IMR-90 (cell line): Measurements from ENCODE around the gene FADS2. TPM values are rescaled to one million over a fixed set of nuclear protein-coding genes. Genes with fewer than 3 reads are reported as not detected.
A peak's percentile ranks its signal among the peaks of the same experiment; 100 is the strongest.

ENCODE experiments used
- ATAC-seq: fragments of 200-7000 bp; cut with Tn5 transposase; 2 replicates; pipeline ENCODE4 v1.9.1; 2020; ENCODE audit warnings: low read depth, mild to moderate bottlenecking, moderate library complexity
- BruUV-seq: library from RNA; stranded (reverse); fragments of 400-500 nt; replicated peaks from 2 replicates; lab custom pipeline; 2021; lab: Mats Ljungman, UMichigan
- CTCF ChIA-PET: fragments of 300-600 bp; formaldehyde crosslinking; extraction: SDS; loops from one replicate; lab custom pipeline; 2021; ENCODE audit warnings: antibody characterized with exemption; lab: Yijun Ruan, JAX
- POLR2A ChIA-PET: fragments of 300-600 bp; sonication (Branson Sonifier 250); formaldehyde crosslinking; loops from one replicate; lab custom pipeline; 2022; ENCODE audit warnings: antibody characterized with exemption; ENCODE audit not compliant: unreplicated experiment; lab: Charles Lee
- DNase-seq: peaks from one replicate; pipeline ENCODE4 v3.0.0; 2013
- H2AFZ ChIP-seq: replicated peaks from 2 replicates; pipeline ENCODE3; 2013; ENCODE audit warnings: low read length, mild to moderate bottlenecking; ENCODE audit not compliant: poor library complexity
- H2AK5ac ChIP-seq: 2 replicates; pipeline ENCODE4 v1.6.1; 2013; ENCODE audit warnings: low read depth, low read length, inconsistent platforms
- H2AK9ac ChIP-seq: replicated peaks from 2 replicates; pipeline ENCODE3; 2013; ENCODE audit warnings: mild to moderate bottlenecking, low read depth, low read length, moderate library complexity; ENCODE audit not compliant: poor library complexity
- H2BK120ac ChIP-seq: 2 replicates; pipeline ENCODE4 v1.6.1; 2013; ENCODE audit warnings: low read depth, low read length, inconsistent platforms
- H2BK15ac ChIP-seq: 3 replicates; pipeline ENCODE4 v1.6.1; 2013; ENCODE audit warnings: low read depth, low read length, inconsistent platforms
- H2BK20ac ChIP-seq: 2 replicates; pipeline ENCODE4 v1.6.1; 2013; ENCODE audit warnings: low read depth, mild to moderate bottlenecking, inconsistent platforms, low read length, moderate library complexity
- H2BK5ac ChIP-seq: 2 replicates; pipeline ENCODE4 v1.6.1; 2013; ENCODE audit warnings: mild to moderate bottlenecking, low read depth, low read length, inconsistent platforms; ENCODE audit not compliant: poor library complexity, severe bottlenecking
- H3K14ac ChIP-seq: replicated peaks from 2 replicates; pipeline ENCODE4 v1.6.1; 2013; ENCODE audit warnings: low read depth, low read length, inconsistent platforms
- H3K18ac ChIP-seq: 2 replicates; pipeline ENCODE4 v1.6.1; 2013; ENCODE audit warnings: low read depth, low read length, control low read depth
- H3K23ac ChIP-seq: 2 replicates; pipeline ENCODE4 v1.6.1; 2013; ENCODE audit warnings: low read depth, low read length, inconsistent platforms
- H3K27ac ChIP-seq: 2 replicates; pipeline ENCODE4 v1.5.1; 2013; ENCODE audit warnings: mild to moderate bottlenecking, control low read depth, low read length; ENCODE audit not compliant: insufficient read depth
- H3K27me3 ChIP-seq: 2 replicates; pipeline ENCODE4 v1.6.1; 2013; ENCODE audit warnings: low read length; ENCODE audit not compliant: control insufficient read depth, insufficient read depth
- H3K36me3 ChIP-seq: 2 replicates; pipeline ENCODE4 v1.6.1; 2013; ENCODE audit warnings: low read length, mixed read lengths; ENCODE audit not compliant: control insufficient read depth, insufficient read depth
- H3K4ac ChIP-seq: 2 replicates; pipeline ENCODE4 v1.6.1; 2013; ENCODE audit warnings: low read depth, low read length, inconsistent platforms
- H3K4me1 ChIP-seq: 2 replicates; pipeline ENCODE4 v1.6.1; 2013; ENCODE audit warnings: low read length, mixed read lengths; ENCODE audit not compliant: control insufficient read depth, insufficient read depth
- H3K4me2 ChIP-seq: 2 replicates; pipeline ENCODE4 v1.6.1; 2013; ENCODE audit warnings: low read depth, mild to moderate bottlenecking, control low read depth, low read length, moderate library complexity
- H3K4me3 ChIP-seq: 2 replicates; pipeline ENCODE4 v1.5.1; 2013; ENCODE audit warnings: low read depth, mild to moderate bottlenecking, control low read depth, low read length, moderate library complexity; ENCODE audit not compliant: insufficient read depth
- H3K56ac ChIP-seq: 2 replicates; pipeline ENCODE4 v1.6.1; 2013; ENCODE audit warnings: low read length, inconsistent platforms; ENCODE audit not compliant: insufficient read depth; ENCODE audit errors: extremely low read depth
- H3K79me1 ChIP-seq, 2 experiments: 2 replicates each; pipeline ENCODE4 v1.6.1; 2013; ENCODE audit warnings: low read length in 2 of 2, inconsistent platforms in 1 of 2, low read depth in 1 of 2
- H3K9ac ChIP-seq: 2 replicates; pipeline ENCODE4 v1.6.1; 2013; ENCODE audit warnings: low read depth, low read length, control low read depth
- H3K9me1 ChIP-seq: 2 replicates; pipeline ENCODE4 v1.6.1; 2013; ENCODE audit warnings: low read length, inconsistent platforms; ENCODE audit not compliant: insufficient read depth
- H3K9me3 ChIP-seq: 2 replicates; pipeline ENCODE4 v1.6.1; 2013; ENCODE audit warnings: low read length; ENCODE audit not compliant: control insufficient read depth, insufficient read depth
- H4K20me1 ChIP-seq: 2 replicates; pipeline ENCODE4 v1.6.1; 2013; ENCODE audit warnings: low read length, inconsistent platforms; ENCODE audit not compliant: insufficient read depth
- H4K5ac ChIP-seq: 2 replicates; pipeline ENCODE4 v1.6.1; 2013; ENCODE audit warnings: mild to moderate bottlenecking, low read depth, low read length, control low read depth
- H4K8ac ChIP-seq, 2 experiments: 2 replicates each; pipeline ENCODE4 v1.6.1; 2013; ENCODE audit warnings: low read depth in 2 of 2, low read length in 2 of 2, control low read depth in 1 of 2, inconsistent platforms in 1 of 2
- H4K91ac ChIP-seq: 2 replicates; pipeline ENCODE4 v1.6.1; 2013; ENCODE audit warnings: low read depth, low read length, inconsistent platforms; ENCODE audit not compliant: insufficient read depth
- BHLHE40 ChIP-seq: fragments of 150-350 bp; IDR thresholded peaks from 2 replicates; pipeline ENCODE4 v1.6.1; 2016; ENCODE audit warnings: mild to moderate bottlenecking, low read depth, low read length
- CEBPB ChIP-seq: IDR thresholded peaks from 2 replicates; pipeline ENCODE4 v1.6.1; 2012; ENCODE audit warnings: low read depth, low read length, improper control_type of control experiment
- CHD1 ChIP-seq: IDR thresholded peaks from 2 replicates; pipeline ENCODE4 v1.6.1; 2012; ENCODE audit warnings: low read depth, low read length, improper control_type of control experiment
- CTCF ChIP-seq: conservative IDR thresholded peaks from 2 replicates; pipeline ENCODE4 v1.5.1; 2012; ENCODE audit warnings: mild to moderate bottlenecking, low read depth, low read length, improper control_type of control experiment
- ELK1 ChIP-seq: fragments of 150-350 bp; IDR thresholded peaks from 2 replicates; pipeline ENCODE4 v1.6.1; 2016; ENCODE audit warnings: low read depth, mild to moderate bottlenecking, low read length, moderate library complexity, borderline replicate concordance
- FOS ChIP-seq: fragments of 150-350 bp; IDR thresholded peaks from 2 replicates; pipeline ENCODE4 v1.6.1; 2016; ENCODE audit warnings: low read depth, low read length
- MAFK ChIP-seq: IDR thresholded peaks from 2 replicates; pipeline ENCODE4 v1.6.1; 2012; ENCODE audit warnings: low read depth, low read length, improper control_type of control experiment
- MAZ ChIP-seq: IDR thresholded peaks from 2 replicates; pipeline ENCODE4 v1.6.1; 2012; ENCODE audit warnings: low read depth, mild to moderate bottlenecking, low read length, improper control_type of control experiment, moderate library complexity, borderline replicate concordance
- MXI1 ChIP-seq: IDR thresholded peaks from 2 replicates; pipeline ENCODE4 v1.6.1; 2012; ENCODE audit warnings: low read depth, mild to moderate bottlenecking, low read length, moderate library complexity, borderline replicate concordance
- NFE2L2 ChIP-seq: fragments of 150-350 bp; IDR thresholded peaks from 2 replicates; pipeline ENCODE4 v1.6.1; 2016; ENCODE audit warnings: low read depth, mild to moderate bottlenecking, low read length
- POLR2A ChIP-seq: IDR thresholded peaks from 2 replicates; pipeline ENCODE4 v1.6.1; 2012; ENCODE audit warnings: mild to moderate bottlenecking, low read depth, low read length
- RAD21 ChIP-seq: IDR thresholded peaks from 2 replicates; pipeline ENCODE4 v1.6.1; 2012; ENCODE audit warnings: low read length, improper control_type of control experiment
- RCOR1 ChIP-seq: IDR thresholded peaks from 2 replicates; pipeline ENCODE4 v1.6.1; 2012; ENCODE audit warnings: mild to moderate bottlenecking, low read length, improper control_type of control experiment; ENCODE audit not compliant: insufficient replicate concordance
- RFX5 ChIP-seq: IDR thresholded peaks from 2 replicates; pipeline ENCODE4 v1.8.0; 2012; ENCODE audit warnings: low read depth, mild to moderate bottlenecking, low read length, moderate library complexity
- SMC3 ChIP-seq: fragments of 150-350 bp; IDR thresholded peaks from 2 replicates; pipeline ENCODE4 v1.6.1; 2016; ENCODE audit warnings: low read depth, mild to moderate bottlenecking, antibody characterized with exemption, low read length, moderate library complexity
- USF2 ChIP-seq: fragments of 150-350 bp; IDR thresholded peaks from 2 replicates; pipeline ENCODE4 v1.6.1; 2017; ENCODE audit warnings: mild to moderate bottlenecking, antibody characterized with exemption, low read length, low read depth
- WGBS, 2 experiments: methylation state at CpG; one replicate each; pipeline versions ENCODE4 v1.1.5 to v1.1.7; 2013; ENCODE audit warnings: missing lambda C conversion rate in 2 of 2; ENCODE audit not compliant: insufficient read length in 1 of 2; ENCODE audit errors: extremely low coverage in 2 of 2; 5-methylcytosine and 5-hydroxymethylcytosine counted together
- dilution Hi-C: fragments of 300-500 bp; cut with HindIII; formaldehyde crosslinking; loops from one replicate; pipeline ENCODE4 v1.14.3; 2018; ENCODE audit warnings: low sequenced_read_pairs; ENCODE audit not compliant: unreplicated experiment
- in situ Hi-C: fragments of 300-500 bp; cut with MboI; formaldehyde crosslinking; loops from 3 replicates; pipeline ENCODE4 v1.14.3; 2019; ENCODE audit warnings: low sequenced_read_pairs, inconsistent platforms, mixed read lengths
- intact Hi-C: fragments of 100-400 bp; cut with micrococcal nuclease; formaldehyde crosslinking; loops from 2 replicates; pipeline ENCODE4 v1.10.0; 2022
- polyA plus RNA-seq, 3 experiments: library from polyadenylated mRNA; depleted of rRNA; stranded (reverse); fragments of >200 nt; gene quantifications; 2 replicates each; pipeline ENCODE4 v1.2.3, GENCODE V29; 2012; ENCODE audit warnings: low replicate concordance in 1 of 3
- total RNA-seq: library from RNA; depleted of rRNA; stranded (reverse); fragments of >200 nt; gene quantifications from 2 replicates; pipeline ENCODE4 v1.2.3, GENCODE V29; 2012

FADS2 gene
- total and polyA plus RNA-seq, 2 of the 4 experiments (the other 2 are of a cell fraction): 33.3 to 88.4 TPM

- no peak overlapping the region for H3K27ac ChIP-seq
- intact Hi-C loops: no loop called here
These were observed 1.7 kb downstream of the FADS2 start for GRCh38 chr11:61829806-61830205.

More at GRCh38 chr11:61829806-61830205, 1.7 kb downstream of the FADS2 start:
- Histone ChIP-seq H3K4ac (peak overlapping the region; percentile 24), H3K4me3 (no peak overlapping the region), H4K20me1 (peaks cover 44% of the 10 kb centered on the region; the same call in 1 of the 2 replicates), H3K56ac (no peak overlapping the region), H4K8ac (no peak overlapping the region), H3K14ac (peak overlapping the region; percentile 60), H3K9me3 (no peaks in the 10 kb centered on the region), H3K9ac (no peak overlapping the region), H3K27me3 (no peaks in the 10 kb centered on the region), H3K23ac (peak overlapping the region; percentile 76; the same call in 1 of the 2 replicates), H3K18ac (no peak overlapping the region), H4K5ac (no peak overlapping the region), H3K4me2 (peak overlapping the region; percentile 91), H2BK20ac (no peak overlapping the region), H2AFZ (no peak overlapping the region), H2BK5ac (no peak overlapping the region), H3K36me3 (no peaks in the 10 kb centered on the region), H3K4me1 (peaks cover 15% of the 10 kb centered on the region; the same call in 1 of the 2 replicates), H3K9me1 (peaks cover 24% of the 10 kb centered on the region), H4K91ac (0 out of 2 replicates have a peak overlapping the region, but pooled peaks have one; percentile 11), H2BK120ac (no peak overlapping the region), H2AK5ac (peak overlapping the region; percentile 44), H2AK9ac (peak overlapping the region; percentile 99), H2BK15ac (peak overlapping the region; percentile 25; the same call in 2 of the 3 replicates), H3K79me1 (peaks cover 19 to 73% of the 10 kb centered on the region in 2 experiments)
- no CpG with 5 or more reads among the region's 4 CpGs for WGBS, 2 experiments
- DNase-seq (no peak), ATAC-seq (no peak)
- in situ Hi-C loops: no loop called here
- no TSS peak for BruUV-seq
- dilution Hi-C loops: no loop called here
- no peak for TF ChIP-seq FOS
- TF ChIP-seq POLR2A: no peak
- TF ChIP-seq SMC3: no peak
- TF ChIP-seq RFX5: no peak
- no peak for TF ChIP-seq NFE2L2
- TF ChIP-seq BHLHE40: no peak
- no peak for TF ChIP-seq USF2
- TF ChIP-seq RAD21: no peak
- no peak for TF ChIP-seq CTCF
- TF ChIP-seq MAFK: no peak
- no peak for TF ChIP-seq CHD1
- TF ChIP-seq MAZ: no peak
- no peak for TF ChIP-seq CEBPB
- TF ChIP-seq RCOR1: no peak
- no peak for TF ChIP-seq MXI1
- TF ChIP-seq ELK1: no peak
- CTCF ChIA-PET: interaction anchor here (1.0 kb wide), 1 partner anchor 252 kb away, joined by 3 read pairs; no protein-coding TSS in a partner anchor
- POLR2A ChIA-PET: no interaction called here
